Psoas muscle (tissue), 8 donors: ENCODE results near the gene SLA2. TPM values are rescaled to one million over a fixed set of nuclear protein-coding genes. Genes with fewer than 3 reads are reported as not detected.

Experiments used
- ATAC-seq, 4 donors: fragments of 200-7000 bp; cut with Tn5 transposase; one replicate each; pipeline ENCODE4 v1.9.1; 2020; ENCODE audit warnings: moderate library complexity in 3 of 4, mild to moderate bottlenecking in 2 of 4
- DNase-seq, 2 donors: peaks; one replicate each; pipeline ENCODE4 v3.0.0-alpha.2; 2020
- H3K27ac ChIP-seq: fragments of 200-600 bp; one replicate; pipeline ENCODE4 v1.8.0; 2022
- H3K27me3 ChIP-seq, 3 donors: fragments of 200-600 bp in 1 of 3; one replicate each; pipeline versions ENCODE4 v1.6.1 to v1.8.0; 2013 to 2022; ENCODE audit warnings: low read length in 2 of 3, mild to moderate bottlenecking in 2 of 3, moderate library complexity in 1 of 3; ENCODE audit not compliant: insufficient read depth in 3 of 3
- H3K36me3 ChIP-seq, 2 donors: fragments of 200-600 bp in 1 of 2; one replicate each; pipeline versions ENCODE4 v1.6.1 to v1.8.0; 2013 to 2022; ENCODE audit warnings: low read depth in 1 of 2, mild to moderate bottlenecking in 1 of 2, moderate library complexity in 1 of 2; ENCODE audit not compliant: insufficient read depth in 1 of 2
- H3K4me1 ChIP-seq: fragments of 200-600 bp; one replicate; pipeline ENCODE4 v1.8.0; 2022
- H3K4me3 ChIP-seq: fragments of 200-600 bp; one replicate; pipeline ENCODE4 v1.8.0; 2022; ENCODE audit warnings: mild to moderate bottlenecking
- H3K9me3 ChIP-seq: fragments of 200-600 bp; one replicate; pipeline ENCODE4 v1.8.0; 2022
- CTCF ChIP-seq: fragments of 200-600 bp; IDR thresholded peaks from one replicate; pipeline ENCODE4 v1.8.0; 2022; ENCODE audit warnings: antibody characterized with exemption
- WGBS, 3 donors: extraction: QIAGEN DNeasy Blood & Tissue Kit; methylation state at CpG; one replicate each; pipeline versions ENCODE4 v1.1.6 to v1.1.7; 2013; 5-methylcytosine and 5-hydroxymethylcytosine counted together
- intact Hi-C, 2 donors: fragments of 100-400 bp; cut with DNase I; formaldehyde crosslinking; loops; one replicate each; pipeline versions ENCODE4 v1.11.0 to v1.14.2; 2022
- polyA plus RNA-seq, 3 donors: library from polyadenylated mRNA; stranded (reverse); fragments of 200-250 nt; gene quantifications; one replicate each; pipeline ENCODE4 v1.2.3, GENCODE V29; 2013
- total RNA-seq, 4 donors: library from RNA; stranded (reverse); fragmentation: NEBNext Ultra II Directional in 2 of 4; extraction: Animal tissue kit (Norgen Biotek cat#: 25700) in 2 of 4; gene quantifications; one replicate each; pipeline versions ENCODE4 v1.2.1 to v1.2.4, GENCODE V29; 2021 to 2023
- donor health status: healthy with polysubstance abuse.
- donor health status: DM: no; HTN: no; CAD: no; lungs with moderate emphysema.
- donor health status: Bipolar disorder and iron deficiency.
- donor health status: healthy.
- donor health status: DM: yes; HTN: yes; CAD: no.
- donor health status: DM: no; HTN: no; CAD: no.
- donor health status: DM: no; HTN: no; CAD: no.
- donor health status: DM: yes; HTN: yes; CAD: no.

Gene SLA2
- total and polyA plus RNA-seq, 7 donors: 0.03 to 0.34 (median 0.12) TPM

- H3K4me1 ChIP-seq: no peaks in the 10 kb centered on the region
- DNase-seq: no peak
- 65 to 80% (median 78%) methylated on average over 9 of the region's 9 CpGs for WGBS, 3 donors
- H3K27me3 ChIP-seq: no peaks in the 10 kb centered on the region
- no peak overlapping the region for H3K27ac ChIP-seq
- intact Hi-C loops: no loop called here
- no peak overlapping the region for H3K4me3 ChIP-seq
- H3K36me3 ChIP-seq: no peaks in the 10 kb centered on the region
- no peaks in the 10 kb centered on the region for H3K9me3 ChIP-seq
- no peak for TF ChIP-seq CTCF
- no peak for ATAC-seq
These were observed 12.7 kb downstream of the SLA2 start for GRCh38 chr20:36633285-36633772.

DNA sequence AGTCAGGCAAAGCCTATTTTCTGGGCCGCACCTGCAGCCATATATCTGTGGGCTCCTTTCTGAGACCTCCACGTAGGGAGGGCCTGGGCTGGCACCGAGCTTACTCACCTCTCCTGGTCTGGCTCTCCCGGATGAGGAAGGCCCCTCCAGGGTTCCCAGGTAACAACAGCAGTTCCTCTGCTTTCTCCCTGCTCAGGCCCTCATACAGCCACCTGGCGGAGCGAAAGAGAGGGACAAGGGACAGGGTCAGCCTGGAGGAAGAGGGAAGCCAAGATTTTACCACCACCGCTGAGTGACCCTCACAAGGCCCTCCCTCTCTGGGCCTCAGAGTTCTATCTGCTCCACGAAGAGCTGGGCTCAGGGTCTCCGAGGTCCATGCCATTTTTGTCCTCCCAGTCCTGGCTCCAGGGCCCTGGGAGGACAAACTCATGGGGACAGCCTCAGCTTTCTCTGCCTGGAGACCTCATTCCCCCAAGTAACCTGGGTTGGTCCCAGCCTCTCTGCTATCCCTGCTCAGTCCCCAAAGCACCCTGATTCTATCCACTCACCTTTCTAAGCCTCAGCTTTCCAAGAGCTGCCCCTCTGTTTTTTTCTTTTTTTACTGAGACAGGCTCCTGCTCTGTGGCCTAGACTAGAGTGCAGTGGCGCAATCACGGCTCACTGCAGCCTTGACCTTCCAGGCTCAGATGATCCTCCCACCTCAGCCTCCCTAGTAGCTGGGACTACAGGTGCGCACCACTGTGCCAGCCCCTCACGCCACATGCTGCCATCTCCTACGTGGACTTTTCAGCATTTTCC, 13.3 kb downstream of the SLA2 start:
- Histone ChIP-seq H3K9me3 (no peaks in the 10 kb centered on the region), H3K27me3 (no peaks in the 10 kb centered on the region), H3K27ac (no peak overlapping the region), H3K4me3 (no peak overlapping the region), H3K4me1 (no peaks in the 10 kb centered on the region), H3K36me3 (no peaks in the 10 kb centered on the region)
- 77 to 84% (median 79%) methylated on average over 13 to 14 of the region's 14 CpGs for WGBS, 3 donors
- no peak for TF ChIP-seq CTCF
- intact Hi-C loops: no loop called here
- ATAC-seq (no peak), DNase-seq (no peak)

GRCh38 chr20:36632147-36632486, 13.9 kb downstream of the SLA2 start:
- Histone ChIP-seq H3K27me3 (no peaks in the 10 kb centered on the region), H3K9me3 (no peaks in the 10 kb centered on the region), H3K4me3 (no peak overlapping the region), H3K4me1 (no peaks in the 10 kb centered on the region), H3K27ac (no peak overlapping the region), H3K36me3 (no peaks in the 10 kb centered on the region)
- WGBS, 3 donors: 69 to 78% (median 75%) methylated on average over 3 of the region's 3 CpGs
- DNase-seq: no peak
- no peak for ATAC-seq
- no peak for TF ChIP-seq CTCF
- intact Hi-C loops: no loop called here

DNA sequence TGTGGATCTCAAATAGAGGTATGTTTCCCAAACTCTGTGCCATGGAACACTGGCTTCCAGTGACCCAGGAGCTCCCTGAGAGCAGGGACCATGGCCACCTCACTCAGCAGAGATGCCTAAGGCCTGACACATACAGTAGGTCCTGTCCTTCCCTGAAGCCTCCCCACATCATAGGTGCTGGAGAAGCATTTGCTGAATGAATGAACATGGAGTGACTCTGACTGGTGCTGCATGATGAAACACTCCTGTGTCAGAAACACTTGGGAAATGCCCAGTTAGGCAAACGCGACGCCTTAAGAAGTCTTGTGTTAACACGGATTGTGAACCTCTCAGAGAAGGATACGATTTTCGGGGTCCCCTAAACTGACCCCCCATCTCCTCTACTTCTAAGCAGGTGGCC, 14.3 kb downstream of the SLA2 start:
- TF ChIP-seq CTCF: no peak
- Histone ChIP-seq H3K27ac (no peak overlapping the region), H3K27me3 (no peaks in the 10 kb centered on the region), H3K4me1 (no peaks in the 10 kb centered on the region), H3K4me3 (no peak overlapping the region), H3K9me3 (no peaks in the 10 kb centered on the region), H3K36me3 (no peaks in the 10 kb centered on the region)
- ATAC-seq: no peak
- 92 to 94% (median 92%) methylated on average over 6 of the region's 6 CpGs for WGBS, 3 donors
- no peak for DNase-seq
- intact Hi-C loops: no loop called here
